GM06990 (cell line): ENCODE results near the gene EDEM1.
"Not testable (repeated sequence)": the region's sequence is repeated elsewhere in the genome, so short reads cannot be mapped to it uniquely, and the experiment has no call there.

Experiments used
- DNase-seq: peaks from one replicate; pipeline ENCODE4 v3.0.0-alpha.2; 2011; ENCODE audit not compliant: insufficient read length; ENCODE audit errors: extremely low read depth
- H3K27me3 ChIP-seq: replicated peaks from 2 replicates; pipeline ENCODE4 v1.6.0; 2011; ENCODE audit warnings: low read length; ENCODE audit not compliant: control insufficient read depth, insufficient read depth
- H3K36me3 ChIP-seq: 2 replicates; pipeline ENCODE4 v1.5.1; 2011; ENCODE audit warnings: low read length; ENCODE audit not compliant: control insufficient read depth, insufficient read depth
- H3K4me3 ChIP-seq: replicated peaks from 2 replicates; pipeline ENCODE4 v1.5.1; 2011; ENCODE audit warnings: low read depth, mild to moderate bottlenecking, control low read depth, low read length
- TF ChIP-seq, protein P1 (sequence below): IDR thresholded peaks from 2 replicates; pipeline ENCODE4 v1.5.1; 2011; ENCODE audit warnings: low read length, control low read depth, mild to moderate bottlenecking, inconsistent platforms; ENCODE audit not compliant: insufficient read depth, poor library complexity, severe bottlenecking

Gene EDEM1

DNA sequence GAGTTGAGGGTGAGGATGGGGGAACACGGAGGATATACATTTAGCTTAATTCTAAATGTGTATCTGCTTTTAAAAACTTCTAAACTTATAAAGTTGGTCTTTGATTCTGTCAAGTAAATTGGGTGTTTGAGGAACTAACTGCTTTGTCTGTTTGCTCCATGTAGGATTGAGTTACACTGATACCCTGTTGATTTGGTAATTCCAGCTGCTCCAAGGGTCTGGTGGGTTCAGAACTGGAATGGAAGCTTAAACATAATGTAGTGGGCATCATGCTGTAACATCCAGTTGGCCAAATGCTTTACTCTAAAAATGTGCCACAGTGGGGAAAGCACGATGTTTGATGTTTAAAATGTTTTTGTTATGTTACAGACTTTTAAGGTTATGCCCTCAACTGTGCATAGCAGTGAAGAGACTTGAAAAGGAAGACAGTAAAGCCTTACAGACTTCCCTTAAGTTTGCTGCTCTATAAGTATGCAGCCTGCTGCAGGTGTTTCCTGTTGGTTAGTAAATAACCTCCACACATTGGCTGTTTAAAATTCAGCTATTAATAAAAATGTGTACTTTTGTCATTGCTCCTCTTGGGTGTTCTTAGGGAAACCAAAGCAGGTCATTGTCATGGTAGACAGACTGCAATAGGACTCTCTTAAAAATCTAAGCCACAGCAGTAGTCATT is 5.9 kb upstream of the EDEM1 start:
- TF ChIP-seq, protein P1, sequence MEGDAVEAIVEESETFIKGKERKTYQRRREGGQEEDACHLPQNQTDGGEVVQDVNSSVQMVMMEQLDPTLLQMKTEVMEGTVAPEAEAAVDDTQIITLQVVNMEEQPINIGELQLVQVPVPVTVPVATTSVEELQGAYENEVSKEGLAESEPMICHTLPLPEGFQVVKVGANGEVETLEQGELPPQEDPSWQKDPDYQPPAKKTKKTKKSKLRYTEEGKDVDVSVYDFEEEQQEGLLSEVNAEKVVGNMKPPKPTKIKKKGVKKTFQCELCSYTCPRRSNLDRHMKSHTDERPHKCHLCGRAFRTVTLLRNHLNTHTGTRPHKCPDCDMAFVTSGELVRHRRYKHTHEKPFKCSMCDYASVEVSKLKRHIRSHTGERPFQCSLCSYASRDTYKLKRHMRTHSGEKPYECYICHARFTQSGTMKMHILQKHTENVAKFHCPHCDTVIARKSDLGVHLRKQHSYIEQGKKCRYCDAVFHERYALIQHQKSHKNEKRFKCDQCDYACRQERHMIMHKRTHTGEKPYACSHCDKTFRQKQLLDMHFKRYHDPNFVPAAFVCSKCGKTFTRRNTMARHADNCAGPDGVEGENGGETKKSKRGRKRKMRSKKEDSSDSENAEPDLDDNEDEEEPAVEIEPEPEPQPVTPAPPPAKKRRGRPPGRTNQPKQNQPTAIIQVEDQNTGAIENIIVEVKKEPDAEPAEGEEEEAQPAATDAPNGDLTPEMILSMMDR: no peak
- no peak overlapping the region for H3K4me3 ChIP-seq

DNA sequence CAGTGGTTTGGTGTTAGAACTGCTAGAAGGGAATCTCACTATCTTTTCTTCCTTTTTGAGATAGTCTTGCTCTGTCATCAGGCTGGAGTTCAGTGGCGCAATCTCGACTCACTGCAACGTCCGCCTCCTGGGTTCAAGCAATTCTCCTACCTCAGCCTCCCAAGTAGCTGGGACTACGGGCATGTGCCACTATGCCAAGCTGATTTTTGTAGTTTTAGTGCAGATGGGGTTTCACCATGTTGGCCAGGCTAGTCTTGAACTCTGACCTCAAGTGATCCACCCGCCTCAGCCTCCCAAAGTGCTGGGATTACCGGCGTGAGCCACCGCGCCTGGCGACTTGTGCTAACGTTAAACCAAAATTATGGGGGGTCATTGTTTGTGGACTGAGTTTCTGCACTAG is 3.8 kb upstream of the EDEM1 start:
- not testable (repeated sequence) for DNase-seq, H3K27me3 ChIP-seq, H3K4me3 ChIP-seq, H3K36me3 ChIP-seq

More for the DNA sequence above, 5.9 kb upstream of the EDEM1 start:
- peak; percentile 64 for DNase-seq
- Histone ChIP-seq H3K36me3 (peaks cover 2% of the 10 kb centered on the region), H3K27me3 (no peaks in the 10 kb centered on the region)

DNA sequence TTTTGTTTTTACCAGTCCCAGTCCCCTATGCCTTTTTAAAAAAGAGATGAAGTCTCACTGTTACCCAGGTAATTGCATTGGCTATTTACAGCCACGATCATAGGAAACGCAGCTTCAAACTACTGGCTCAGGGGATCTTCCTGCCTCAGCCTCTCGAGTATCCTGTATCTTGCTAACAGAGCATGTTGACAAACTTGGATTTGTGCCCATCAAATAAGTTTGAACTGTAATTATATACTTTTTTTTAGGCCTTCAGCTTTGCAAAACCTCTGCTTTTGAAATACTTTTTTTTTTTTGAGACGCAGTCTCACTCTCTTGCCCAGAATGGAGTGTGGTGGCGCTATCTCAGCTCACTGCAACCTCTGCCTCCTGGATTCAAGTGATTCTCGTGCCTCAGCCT is 3.0 kb upstream of the EDEM1 start:
- Histone ChIP-seq H3K27me3 (no peaks in the 10 kb centered on the region), H3K4me3 (no peak overlapping the region), H3K36me3 (no peaks in the 10 kb centered on the region)
- DNase-seq: no peak
- TF ChIP-seq, protein P1: no peak

DNA sequence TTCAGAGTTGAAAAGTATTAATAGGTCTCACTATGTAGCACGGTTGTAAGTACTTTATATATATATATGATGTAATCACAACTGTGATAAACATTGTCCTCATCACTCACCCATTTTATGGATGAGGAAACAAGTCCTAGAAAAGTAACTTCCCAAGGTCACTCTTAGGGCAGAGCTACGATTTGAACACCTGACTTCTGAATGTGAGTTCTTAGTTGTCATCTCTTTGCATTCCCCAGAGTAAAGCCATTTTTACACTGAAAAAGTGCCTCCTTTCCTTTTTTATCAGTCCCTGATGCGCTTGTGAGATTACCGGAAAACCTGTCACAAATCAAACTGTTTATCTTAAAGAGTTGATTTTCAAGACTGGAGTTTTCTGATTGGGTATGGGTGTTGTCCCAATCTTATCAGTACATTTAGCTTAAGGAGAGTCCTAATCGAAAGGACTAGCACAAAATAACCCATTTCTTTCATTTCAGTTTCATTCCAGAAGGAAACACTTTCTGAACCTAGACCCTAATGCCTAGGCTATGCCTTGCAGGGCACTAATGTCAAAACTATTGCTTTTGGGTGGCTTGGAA is 2.3 kb upstream of the EDEM1 start:
- TF ChIP-seq, protein P1: no peak
- Histone ChIP-seq H3K4me3 (no peak overlapping the region; the same call in 1 of the 2 replicates), H3K36me3 (no peaks in the 10 kb centered on the region), H3K27me3 (no peaks in the 10 kb centered on the region)
- DNase-seq: no peak

DNA sequence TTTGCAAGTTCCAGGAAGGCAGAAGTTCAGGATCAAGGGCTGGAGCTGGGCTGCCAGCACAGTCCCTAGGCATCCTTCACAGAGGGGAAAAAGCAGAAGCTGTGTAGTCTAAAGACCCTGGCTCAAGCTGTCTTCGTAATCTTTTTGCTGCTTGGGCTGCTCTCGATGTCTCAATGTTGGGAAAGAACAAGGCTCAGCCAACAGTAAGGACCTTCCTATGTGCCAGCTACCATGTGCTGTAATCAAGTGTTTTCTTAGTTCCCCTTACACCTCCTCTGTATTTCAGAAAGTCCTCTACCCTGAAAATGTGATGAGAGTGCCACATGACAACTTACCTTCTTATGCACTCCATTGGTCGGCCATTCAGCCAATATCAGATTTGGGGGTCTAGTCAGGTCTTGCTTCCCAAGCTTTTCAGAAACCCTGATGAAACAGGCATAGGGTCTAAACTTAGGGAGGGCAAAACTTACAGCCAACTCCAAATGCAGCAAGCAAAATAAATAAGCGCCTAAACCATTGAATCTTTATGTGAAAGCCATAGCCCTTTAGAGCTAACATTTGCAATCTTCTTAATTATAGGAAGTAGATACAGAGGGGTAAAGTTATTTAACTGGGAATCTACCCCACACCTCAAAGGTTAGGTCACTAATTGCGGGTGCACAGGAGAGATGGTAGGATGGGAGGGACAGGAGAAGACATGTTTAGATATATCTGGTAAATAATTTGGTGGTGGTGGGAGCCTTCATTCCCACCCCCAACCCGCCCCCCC is 1.2 kb upstream of the EDEM1 start:
- no peak for DNase-seq

DNA sequence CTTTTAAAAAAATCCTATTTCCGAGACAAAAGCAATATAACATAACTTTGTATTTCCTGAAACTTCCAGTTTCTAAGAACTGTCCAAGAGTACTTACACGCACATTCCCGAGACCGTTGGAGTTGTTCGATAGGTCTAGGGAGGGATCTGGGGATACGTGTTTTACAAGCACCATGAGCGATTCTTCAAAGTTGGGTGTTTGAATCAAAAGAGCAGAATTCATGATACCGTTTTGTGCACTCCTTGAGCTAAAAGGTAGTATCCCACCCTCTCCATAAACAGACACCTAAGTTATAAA is 700 bp upstream of the EDEM1 start:
- H3K27me3 ChIP-seq: no peaks in the 10 kb centered on the region
- peak overlapping the region; percentile 73 for H3K4me3 ChIP-seq
- H3K36me3 ChIP-seq: no peaks in the 10 kb centered on the region
- no peak for DNase-seq
- TF ChIP-seq, protein P1: no peak

More for the DNA sequence above, 1.2 kb upstream of the EDEM1 start:
- peak overlapping the region; percentile 73 for H3K4me3 ChIP-seq
- TF ChIP-seq, protein P1: no peak
- no peaks in the 10 kb centered on the region for H3K36me3 ChIP-seq
- no peaks in the 10 kb centered on the region for H3K27me3 ChIP-seq
